Activated CD8-positive, alpha-beta T cell treated with anti-CD3 and anti-CD28 coated beads for 36 hours (primary cell): Measurements from ENCODE around the gene ACRBP. TPM values are rescaled to one million over a fixed set of nuclear protein-coding genes. Genes with fewer than 3 reads are reported as not detected.

Source experiments
- ATAC-seq: fragments of 200-7000 bp; cut with Tn5 transposase; one replicate; pipeline ENCODE4 v1.10.0; 2021; ENCODE audit warnings: mild to moderate bottlenecking, moderate library complexity
- CTCF ChIA-PET: fragments of 350-600 bp; sonication (Branson Sonifier 250); formaldehyde crosslinking; loops from one replicate; lab custom pipeline; 2021; ENCODE audit warnings: antibody characterized with exemption; lab: Charles Lee
- POLR2A ChIA-PET: fragments of 350-600 bp; sonication (Branson Sonifier 250); formaldehyde crosslinking; loops from one replicate; lab custom pipeline; 2021; ENCODE audit warnings: antibody characterized with exemption; lab: Charles Lee
- DNase-seq: peaks from one replicate; pipeline ENCODE4 v3.0.0-alpha.2; 2020
- H3K27ac Mint-ChIP-seq: one replicate; pipeline ENCODE4 v1.8.0; 2021; ENCODE audit warnings: mild to moderate bottlenecking, mixed read lengths
- H3K27me3 Mint-ChIP-seq: one replicate; pipeline ENCODE4 v1.8.0; 2021; ENCODE audit warnings: mixed read lengths
- H3K36me3 Mint-ChIP-seq: one replicate; pipeline ENCODE4 v1.8.0; 2021; ENCODE audit warnings: low read depth, mixed read lengths
- H3K4me1 Mint-ChIP-seq: one replicate; pipeline ENCODE4 v1.8.0; 2021; ENCODE audit warnings: low read depth, mixed read lengths
- H3K4me3 Mint-ChIP-seq: one replicate; pipeline ENCODE4 v1.8.0; 2021; ENCODE audit warnings: mild to moderate bottlenecking, moderate library complexity, mixed read lengths
- H3K9me3 Mint-ChIP-seq: one replicate; pipeline ENCODE4 v1.8.0; 2021; ENCODE audit warnings: mixed read lengths
- intact Hi-C: fragments of 100-400 bp; cut with micrococcal nuclease; formaldehyde crosslinking; loops from one replicate; pipeline ENCODE4 v1.10.0; 2022
- total RNA-seq, 2 experiments: library from RNA; stranded (reverse); gene quantifications; one replicate each; pipeline ENCODE4 v1.2.3, GENCODE V29; 2021
- TF ChIP-seq, protein P1 (sequence below): fragments of 200-600 bp; IDR thresholded peaks from one replicate; pipeline ENCODE4 v1.8.0; 2022; ENCODE audit warnings: antibody characterized with exemption, mild to moderate bottlenecking

ACRBP gene
- total RNA-seq, 2 experiments from 2014 or later: 1.3 to 2.0 TPM

DNA sequence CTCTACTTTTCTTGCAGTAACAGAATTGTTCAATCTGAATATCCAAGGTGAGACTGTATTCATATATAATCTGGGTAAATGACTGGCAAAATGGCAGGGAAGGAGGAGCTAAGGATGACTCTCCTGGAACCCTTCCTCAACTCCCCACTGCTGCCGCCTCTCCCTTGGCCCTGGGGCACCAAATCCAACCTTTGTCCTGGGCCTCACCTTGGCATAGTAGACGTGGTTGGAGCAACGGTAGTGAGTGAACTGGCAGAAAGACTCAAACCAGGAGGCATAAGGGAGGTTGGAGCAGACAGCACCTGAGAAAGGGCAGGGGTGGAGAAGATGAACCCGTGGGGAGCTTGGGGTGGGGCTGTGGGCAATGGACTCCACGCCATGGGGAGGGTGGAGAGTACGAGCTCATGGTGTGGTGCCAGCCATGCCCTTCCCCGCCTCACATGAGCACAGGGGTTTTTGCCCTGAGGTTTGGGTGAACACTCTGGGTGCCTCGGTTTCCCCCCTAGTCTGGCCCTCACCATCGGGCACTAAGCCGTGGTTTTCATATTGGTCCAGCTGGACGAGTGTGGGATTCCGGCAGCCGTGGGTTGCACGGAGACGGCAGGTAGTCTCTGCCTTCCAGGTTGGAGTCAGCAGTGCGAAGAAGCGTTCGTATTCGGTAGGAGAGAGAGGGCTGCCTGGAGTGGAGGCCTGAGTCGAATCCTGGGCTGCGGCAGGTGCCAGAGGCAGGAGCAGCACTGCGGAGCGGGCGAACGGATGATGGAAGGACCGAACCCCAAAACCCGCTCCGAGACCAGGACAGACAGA is 753 bp downstream of the ACRBP start:
- ChIA-PET POLR2A (interaction anchor here (1.4 to 2.1 kb wide), 3 partner anchors 10 to 42 kb away, joined by 3 to 5 read pairs (median 4); partner anchors contain the start of gene ZNF384), CTCF (interaction anchor here (2.1 kb wide), 1 partner anchor 26 kb away, joined by 5 read pairs; no protein-coding TSS in a partner anchor)
- Mint-ChIP-seq H3K27me3 (no peaks in the 10 kb centered on the region), H3K27ac (peak overlapping the region; percentile 56), H3K9me3 (peaks cover 10% of the 10 kb centered on the region), H3K36me3 (peaks cover 19% of the 10 kb centered on the region), H3K4me3 (peak overlapping the region; percentile 67), H3K4me1 (peaks cover 10% of the 10 kb centered on the region)
- TF ChIP-seq, protein P1, sequence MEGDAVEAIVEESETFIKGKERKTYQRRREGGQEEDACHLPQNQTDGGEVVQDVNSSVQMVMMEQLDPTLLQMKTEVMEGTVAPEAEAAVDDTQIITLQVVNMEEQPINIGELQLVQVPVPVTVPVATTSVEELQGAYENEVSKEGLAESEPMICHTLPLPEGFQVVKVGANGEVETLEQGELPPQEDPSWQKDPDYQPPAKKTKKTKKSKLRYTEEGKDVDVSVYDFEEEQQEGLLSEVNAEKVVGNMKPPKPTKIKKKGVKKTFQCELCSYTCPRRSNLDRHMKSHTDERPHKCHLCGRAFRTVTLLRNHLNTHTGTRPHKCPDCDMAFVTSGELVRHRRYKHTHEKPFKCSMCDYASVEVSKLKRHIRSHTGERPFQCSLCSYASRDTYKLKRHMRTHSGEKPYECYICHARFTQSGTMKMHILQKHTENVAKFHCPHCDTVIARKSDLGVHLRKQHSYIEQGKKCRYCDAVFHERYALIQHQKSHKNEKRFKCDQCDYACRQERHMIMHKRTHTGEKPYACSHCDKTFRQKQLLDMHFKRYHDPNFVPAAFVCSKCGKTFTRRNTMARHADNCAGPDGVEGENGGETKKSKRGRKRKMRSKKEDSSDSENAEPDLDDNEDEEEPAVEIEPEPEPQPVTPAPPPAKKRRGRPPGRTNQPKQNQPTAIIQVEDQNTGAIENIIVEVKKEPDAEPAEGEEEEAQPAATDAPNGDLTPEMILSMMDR: no peak
- intact Hi-C loops: no loop called here
- ATAC-seq (no peak), DNase-seq (no peak)

- H3K9me3 Mint-ChIP-seq: peaks cover 10% of the 10 kb centered on the region
- H3K4me3 Mint-ChIP-seq: no peak overlapping the region
- intact Hi-C loops: no loop called here
- ChIA-PET POLR2A (interaction anchor here (0.9 to 3.3 kb wide), 2 partner anchors 10 to 222 kb away, joined by 3 to 15 read pairs; partner anchors contain the start of gene LPAR5), CTCF (interaction anchor here (1.4 to 2.0 kb wide), 3 partner anchors 10 to 40 kb away, joined by 3 to 8 read pairs (median 6); partner anchors contain the start of gene LPAR5)
- H3K4me1 Mint-ChIP-seq: peaks cover 10% of the 10 kb centered on the region
- no peak overlapping the region for H3K27ac Mint-ChIP-seq
- DNase-seq (no peak), ATAC-seq (no peak)
- H3K27me3 Mint-ChIP-seq: no peaks in the 10 kb centered on the region
- TF ChIP-seq, protein P1: no peak
- H3K36me3 Mint-ChIP-seq: peaks cover 19% of the 10 kb centered on the region
Observed at GRCh38 chr12:6644903-6645302, 2.3 kb downstream of the ACRBP start.

DNA sequence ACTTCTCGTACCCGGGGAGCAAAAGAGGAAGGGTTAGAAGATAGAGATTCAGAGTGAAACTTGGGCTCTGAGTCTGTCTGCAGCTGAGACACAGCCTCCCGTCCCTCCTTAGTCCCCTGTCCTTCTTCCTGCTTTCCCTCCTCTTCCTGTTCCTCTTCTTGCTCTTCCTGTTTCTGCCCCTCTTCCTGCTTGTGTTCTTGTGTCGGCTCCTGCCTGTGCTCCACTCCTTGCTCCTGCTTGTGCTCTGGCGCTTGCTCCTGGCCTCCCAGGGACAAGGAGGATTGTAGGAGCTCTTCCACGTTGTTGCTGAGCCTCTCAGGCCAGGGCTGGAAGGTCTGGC is 3.0 kb downstream of the ACRBP start:
- intact Hi-C loops: no loop called here
- ChIA-PET CTCF (interaction anchor here (0.6 to 2.0 kb wide), 6 partner anchors 9 to 40 kb away, joined by 3 to 8 read pairs (median 4); partner anchors contain the start of gene LPAR5), POLR2A (interaction anchor here (0.9 to 3.3 kb wide), 3 partner anchors 9 to 223 kb away, joined by 3 to 15 read pairs (median 6); partner anchors contain the start of gene LPAR5)
- Mint-ChIP-seq H3K36me3 (peaks cover 19% of the 10 kb centered on the region), H3K9me3 (peaks cover 10% of the 10 kb centered on the region), H3K4me3 (no peak overlapping the region), H3K4me1 (peaks cover 10% of the 10 kb centered on the region), H3K27ac (no peak overlapping the region), H3K27me3 (no peaks in the 10 kb centered on the region)
- no peak for ATAC-seq
- TF ChIP-seq, protein P1: no peak
- no peak for DNase-seq

DNA sequence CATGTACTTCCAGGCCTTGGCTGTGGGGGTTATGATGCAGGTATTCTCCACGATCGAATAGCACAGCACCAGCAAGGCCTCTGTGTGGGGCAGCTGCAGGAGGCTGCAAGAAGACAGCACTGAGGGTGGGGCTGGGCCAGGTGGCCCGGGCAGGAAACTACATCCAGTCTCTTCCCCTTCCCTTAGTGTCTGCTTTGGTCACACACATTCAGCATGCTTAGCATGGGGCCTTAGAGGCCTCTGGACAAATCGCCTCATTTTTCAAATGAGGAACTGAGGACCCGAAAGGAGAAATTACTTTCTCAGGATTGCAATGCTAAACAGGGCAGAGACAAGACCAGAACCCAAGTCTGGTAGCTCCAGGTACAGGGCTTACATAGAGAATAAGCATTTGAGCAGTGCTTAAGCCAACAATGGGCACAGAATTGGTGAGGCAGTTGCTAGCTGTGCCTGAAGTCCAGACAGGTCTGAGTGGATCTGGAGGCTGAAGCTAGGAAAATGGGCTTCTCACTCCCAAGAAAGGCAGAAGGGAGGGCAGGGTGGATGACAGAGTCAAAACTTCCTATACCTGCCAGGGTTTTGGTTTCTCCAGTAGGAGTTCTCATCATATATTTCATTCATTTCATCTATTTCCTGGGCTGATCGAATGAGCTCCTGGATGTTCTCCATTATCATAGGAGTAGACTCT is 3.5 kb downstream of the ACRBP start:
- H3K36me3 Mint-ChIP-seq: peaks cover 19% of the 10 kb centered on the region
- H3K9me3 Mint-ChIP-seq: peaks cover 10% of the 10 kb centered on the region
- H3K27me3 Mint-ChIP-seq: no peaks in the 10 kb centered on the region
- ChIA-PET CTCF (interaction anchor here (0.6 to 2.0 kb wide), 7 partner anchors 8 to 41 kb away, joined by 3 to 8 read pairs (median 5); partner anchors contain the start of gene LPAR5), POLR2A (interaction anchor here (0.9 to 3.3 kb wide), 3 partner anchors 9 to 223 kb away, joined by 3 to 15 read pairs (median 6); partner anchors contain the start of gene LPAR5)
- H3K27ac Mint-ChIP-seq: no peak overlapping the region
- TF ChIP-seq, protein P1: no peak
- no peak overlapping the region for H3K4me3 Mint-ChIP-seq
- intact Hi-C loops: no loop called here
- DNase-seq: no peak
- H3K4me1 Mint-ChIP-seq: peaks cover 10% of the 10 kb centered on the region
- no peak for ATAC-seq
